HepG2 (cell line): ENCODE data around the gene RPS6KB1. TPM values are rescaled to one million over a fixed set of nuclear protein-coding genes. Genes with fewer than 3 reads are reported as not detected.

Source experiments
- ARNT ChIP-seq: fragments of 450-650 bp; IDR thresholded peaks from 2 replicates; pipeline ENCODE4 v1.6.1; 2017
- DPF2 ChIP-seq: sonication (generic); formaldehyde crosslinking; IDR thresholded peaks from 2 replicates; pipeline ENCODE4 v1.4.0; 2020; ENCODE audit warnings: mild to moderate bottlenecking, low read depth, missing genetic modification reagents, borderline replicate concordance
- EEA1 ChIP-seq: sonication (generic); formaldehyde crosslinking; IDR thresholded peaks from 2 replicates; pipeline ENCODE4 v1.5.1; 2020; ENCODE audit warnings: mild to moderate bottlenecking, missing genetic modification reagents, borderline replicate concordance
- EED ChIP-seq: sonication (generic); formaldehyde crosslinking; IDR thresholded peaks from 2 replicates; pipeline ENCODE4 v1.5.0; 2020; ENCODE audit warnings: mild to moderate bottlenecking, missing genetic modification reagents
- FOXK1 ChIP-seq: sonication (generic); formaldehyde crosslinking; IDR thresholded peaks from 2 replicates; pipeline ENCODE4 v1.4.0; 2020; ENCODE audit warnings: low read depth, missing genetic modification reagents, borderline replicate concordance
- KLF11 ChIP-seq: IDR thresholded peaks from 2 replicates; pipeline ENCODE4 v1.6.1; 2016; ENCODE audit warnings: missing compliant biosample characterization
- MBNL3 ChIP-seq: fragments of 250-450 bp; sonication (Bioruptor Pico); conservative IDR thresholded peaks from 2 replicates; pipeline ENCODE4 v1.8.0; 2022; ENCODE audit warnings: mild to moderate bottlenecking, inconsistent platforms
- NFYB ChIP-seq: sonication (generic); formaldehyde crosslinking; IDR thresholded peaks from 2 replicates; pipeline ENCODE4 v1.4.0; 2020; ENCODE audit warnings: missing genetic modification reagents
- NR2F6 ChIP-seq, 2 experiments: IDR thresholded peaks; 2 replicates each; pipeline ENCODE4 v1.6.1; 2016; ENCODE audit warnings: antibody characterized with exemption in 1 of 2, mild to moderate bottlenecking in 1 of 2
- SP1 ChIP-seq, 2 experiments: fragments of 450-650 bp in 1 of 2; sonication (generic) in 1 of 2; formaldehyde crosslinking in 1 of 2; IDR thresholded peaks; 2 replicates each; pipeline versions ENCODE4 v1.4.0 to v1.6.1; 2016 to 2020; ENCODE audit warnings: missing genetic modification reagents in 1 of 2
- STAG1 ChIP-seq: sonication (generic); formaldehyde crosslinking; IDR thresholded peaks from 2 replicates; pipeline ENCODE4 v1.4.0; 2020; ENCODE audit warnings: missing genetic modification reagents
- TMF1 ChIP-seq: sonication (generic); formaldehyde crosslinking; IDR thresholded peaks from 2 replicates; pipeline ENCODE4 v1.8.1; 2022; ENCODE audit warnings: low read depth, missing genetic modification reagents
- ZMYM4 ChIP-seq: sonication (generic); formaldehyde crosslinking; IDR thresholded peaks from 2 replicates; pipeline ENCODE4 v1.8.1; 2023; ENCODE audit warnings: mild to moderate bottlenecking, missing genetic modification reagents
- ZNF251 ChIP-seq: sonication (generic); formaldehyde crosslinking; IDR thresholded peaks from 2 replicates; pipeline ENCODE4 v1.9.0; 2021; ENCODE audit warnings: mild to moderate bottlenecking, missing genetic modification reagents
- ZNF33B ChIP-seq: sonication (generic); formaldehyde crosslinking; IDR thresholded peaks from 2 replicates; pipeline ENCODE4 v1.5.1; 2020; ENCODE audit warnings: mild to moderate bottlenecking, missing genetic modification reagents
- ZNF567 ChIP-seq: sonication (generic); formaldehyde crosslinking; IDR thresholded peaks from 2 replicates; pipeline ENCODE4 v1.8.1; 2023; ENCODE audit warnings: mild to moderate bottlenecking, missing genetic modification reagents, borderline replicate concordance
- polyA plus RNA-seq, 8 experiments: library from polyadenylated mRNA; depleted of rRNA in 3 of 8; stranded (reverse) in 7 of 8; unstranded in 1 of 8; fragments of >200 nt; fragmentation: Illumina TruSeq in 4 of 8; extraction: Trizol in 4 of 8; gene quantifications; 2 replicates each; pipeline versions ENCODE4 v1.2.1 to v1.2.3, GENCODE V29; 2011 to 2016; ENCODE audit warnings: low read depth in 4 of 8, missing spikeins in 1 of 8, mixed read lengths in 1 of 8; ENCODE audit not compliant: insufficient read depth in 1 of 8
- total RNA-seq, 5 experiments: library from RNA; depleted of rRNA; stranded (reverse); fragments of >200 nt; fragmentation: Illumina TruSeq; extraction: Trizol; gene quantifications; 2 replicates each; pipeline ENCODE4 v1.2.3, GENCODE V29; 2016; ENCODE audit warnings: low read depth in 1 of 5
- TF ChIP-seq, protein P1 (sequence below): sonication (generic); formaldehyde crosslinking; IDR thresholded peaks from 2 replicates; pipeline ENCODE4 v1.4.0; 2020; ENCODE audit warnings: missing genetic modification reagents
- TF ChIP-seq, protein P2 (sequence below): sonication (generic); formaldehyde crosslinking; IDR thresholded peaks from 2 replicates; pipeline ENCODE4 v1.4.0; 2020; ENCODE audit warnings: low read depth, mild to moderate bottlenecking, missing genetic modification reagents
- TF ChIP-seq, protein P3 (sequence below): sonication (generic); formaldehyde crosslinking; IDR thresholded peaks from 2 replicates; pipeline ENCODE4 v1.8.0; 2023; ENCODE audit warnings: mild to moderate bottlenecking, missing genetic modification reagents
- TF ChIP-seq, protein P4 (sequence below): IDR thresholded peaks from 2 replicates; pipeline ENCODE4 v1.6.1; 2016
- TF ChIP-seq, protein P5 (sequence below): sonication (generic); formaldehyde crosslinking; IDR thresholded peaks from 2 replicates; pipeline ENCODE4 v1.4.0; 2020; ENCODE audit warnings: mild to moderate bottlenecking, missing genetic modification reagents

The RPS6KB1 gene
- total and polyA plus RNA-seq, 2 of the 13 experiments (the other 11 are each of a cell fraction or from before 2014, with no cell fraction given), result 16.5 to 42.2 TPM

DNA sequence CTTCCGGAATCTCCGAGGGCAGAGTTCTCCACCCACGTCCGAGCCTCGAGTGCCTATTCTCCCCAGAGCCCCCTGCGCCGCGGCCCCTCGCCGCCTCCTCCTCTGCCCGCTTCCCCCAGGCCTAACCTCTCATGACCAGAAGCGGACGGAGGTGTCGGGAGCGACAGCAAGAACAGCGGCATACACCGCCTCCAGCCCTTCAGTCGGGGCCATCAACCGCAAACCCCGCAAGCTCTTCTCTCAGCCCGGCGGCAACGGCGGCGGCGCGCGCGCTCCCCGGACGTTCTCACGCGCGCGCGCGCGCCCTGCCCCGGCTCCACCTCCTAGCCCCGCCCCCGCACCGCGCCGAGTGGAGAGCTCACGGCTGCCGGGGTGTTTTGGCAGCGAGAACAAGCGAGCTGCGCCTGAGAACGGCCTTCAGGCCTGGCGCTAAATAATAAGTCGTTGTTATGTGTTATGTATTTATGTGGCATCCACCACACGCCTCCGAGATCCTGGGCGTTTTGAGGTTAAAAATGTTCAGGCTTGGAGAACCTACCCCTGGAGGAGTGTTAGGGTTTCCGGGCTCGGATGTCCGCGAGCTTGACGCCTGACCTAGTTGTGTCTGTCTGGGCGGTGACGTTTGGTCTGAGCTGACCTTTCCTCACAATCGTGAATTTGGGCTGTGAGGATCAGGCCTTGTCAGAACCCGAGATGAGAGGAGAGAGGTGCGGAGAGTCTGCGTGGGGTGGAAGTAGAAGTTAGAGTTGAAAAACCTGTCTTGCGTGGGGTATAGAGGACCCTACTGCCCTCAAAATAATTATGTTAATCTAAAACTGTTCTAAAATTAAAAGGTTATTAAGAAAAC lies 71.8 kb downstream of the RPS6KB1 start, which contains the start of gene RNFT1 (continued):
- TF ChIP-seq, protein P1, sequence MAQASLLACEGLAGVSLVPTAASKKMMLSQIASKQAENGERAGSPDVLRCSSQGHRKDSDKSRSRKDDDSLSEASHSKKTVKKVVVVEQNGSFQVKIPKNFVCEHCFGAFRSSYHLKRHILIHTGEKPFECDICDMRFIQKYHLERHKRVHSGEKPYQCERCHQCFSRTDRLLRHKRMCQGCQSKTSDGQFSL, result no peak
- TF ChIP-seq, protein P2, sequence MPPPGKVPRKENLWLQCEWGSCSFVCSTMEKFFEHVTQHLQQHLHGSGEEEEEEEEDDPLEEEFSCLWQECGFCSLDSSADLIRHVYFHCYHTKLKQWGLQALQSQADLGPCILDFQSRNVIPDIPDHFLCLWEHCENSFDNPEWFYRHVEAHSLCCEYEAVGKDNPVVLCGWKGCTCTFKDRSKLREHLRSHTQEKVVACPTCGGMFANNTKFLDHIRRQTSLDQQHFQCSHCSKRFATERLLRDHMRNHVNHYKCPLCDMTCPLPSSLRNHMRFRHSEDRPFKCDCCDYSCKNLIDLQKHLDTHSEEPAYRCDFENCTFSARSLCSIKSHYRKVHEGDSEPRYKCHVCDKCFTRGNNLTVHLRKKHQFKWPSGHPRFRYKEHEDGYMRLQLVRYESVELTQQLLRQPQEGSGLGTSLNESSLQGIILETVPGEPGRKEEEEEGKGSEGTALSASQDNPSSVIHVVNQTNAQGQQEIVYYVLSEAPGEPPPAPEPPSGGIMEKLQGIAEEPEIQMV (CRISPR knock-in tag), result no peak
- peak; percentile 39; the same call in 1 of the 2 replicates for TF ChIP-seq ZNF567 (CRISPR knock-in tag)
- no peak for TF ChIP-seq MBNL3
- TF ChIP-seq EEA1 (CRISPR knock-in tag), result no peak
- 0 out of 2 replicates have a peak, but pooled peaks have one; percentile 48 for TF ChIP-seq TMF1 (CRISPR knock-in tag)
- no peak for TF ChIP-seq ARNT
- TF ChIP-seq, protein P3, sequence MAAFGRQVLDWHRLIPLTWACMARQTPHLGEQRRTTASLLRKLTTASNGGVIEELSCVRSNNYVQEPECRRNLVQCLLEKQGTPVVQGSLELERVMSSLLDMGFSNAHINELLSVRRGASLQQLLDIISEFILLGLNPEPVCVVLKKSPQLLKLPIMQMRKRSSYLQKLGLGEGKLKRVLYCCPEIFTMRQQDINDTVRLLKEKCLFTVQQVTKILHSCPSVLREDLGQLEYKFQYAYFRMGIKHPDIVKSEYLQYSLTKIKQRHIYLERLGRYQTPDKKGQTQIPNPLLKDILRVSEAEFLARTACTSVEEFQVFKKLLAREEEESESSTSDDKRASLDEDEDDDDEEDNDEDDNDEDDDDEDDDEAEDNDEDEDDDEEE (CRISPR knock-in tag), result no peak
- no peak for TF ChIP-seq STAG1 (CRISPR knock-in tag)
- peak; percentile 87 for TF ChIP-seq EED
- no peak for TF ChIP-seq DPF2 (CRISPR knock-in tag)
- peak; percentile 51; the same call in 1 of the 2 replicates for TF ChIP-seq NR2F6 (IDR thresholded peaks at IDR 0.05)
- no peak; the same call in 1 of the 2 replicates for TF ChIP-seq NR2F6 (CRISPR knock-in tag; IDR thresholded peaks at IDR 0.05)
- TF ChIP-seq, protein P4, sequence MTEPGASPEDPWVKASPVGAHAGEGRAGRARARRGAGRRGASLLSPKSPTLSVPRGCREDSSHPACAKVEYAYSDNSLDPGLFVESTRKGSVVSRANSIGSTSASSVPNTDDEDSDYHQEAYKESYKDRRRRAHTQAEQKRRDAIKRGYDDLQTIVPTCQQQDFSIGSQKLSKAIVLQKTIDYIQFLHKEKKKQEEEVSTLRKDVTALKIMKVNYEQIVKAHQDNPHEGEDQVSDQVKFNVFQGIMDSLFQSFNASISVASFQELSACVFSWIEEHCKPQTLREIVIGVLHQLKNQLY (CRISPR knock-in tag), result no peak
- TF ChIP-seq ZMYM4, result peak; percentile 48; the same call in 1 of the 2 replicates
- TF ChIP-seq ZNF33B (CRISPR knock-in tag), result no peak
- no peak for TF ChIP-seq ZNF251 (CRISPR knock-in tag)
- TF ChIP-seq SP1 (IDR thresholded peaks at IDR 0.05), result no peak
- peak; percentile 65; the same call in 1 of the 2 replicates for TF ChIP-seq SP1 (CRISPR knock-in tag; IDR thresholded peaks at IDR 0.05)
- TF ChIP-seq, protein P5, sequence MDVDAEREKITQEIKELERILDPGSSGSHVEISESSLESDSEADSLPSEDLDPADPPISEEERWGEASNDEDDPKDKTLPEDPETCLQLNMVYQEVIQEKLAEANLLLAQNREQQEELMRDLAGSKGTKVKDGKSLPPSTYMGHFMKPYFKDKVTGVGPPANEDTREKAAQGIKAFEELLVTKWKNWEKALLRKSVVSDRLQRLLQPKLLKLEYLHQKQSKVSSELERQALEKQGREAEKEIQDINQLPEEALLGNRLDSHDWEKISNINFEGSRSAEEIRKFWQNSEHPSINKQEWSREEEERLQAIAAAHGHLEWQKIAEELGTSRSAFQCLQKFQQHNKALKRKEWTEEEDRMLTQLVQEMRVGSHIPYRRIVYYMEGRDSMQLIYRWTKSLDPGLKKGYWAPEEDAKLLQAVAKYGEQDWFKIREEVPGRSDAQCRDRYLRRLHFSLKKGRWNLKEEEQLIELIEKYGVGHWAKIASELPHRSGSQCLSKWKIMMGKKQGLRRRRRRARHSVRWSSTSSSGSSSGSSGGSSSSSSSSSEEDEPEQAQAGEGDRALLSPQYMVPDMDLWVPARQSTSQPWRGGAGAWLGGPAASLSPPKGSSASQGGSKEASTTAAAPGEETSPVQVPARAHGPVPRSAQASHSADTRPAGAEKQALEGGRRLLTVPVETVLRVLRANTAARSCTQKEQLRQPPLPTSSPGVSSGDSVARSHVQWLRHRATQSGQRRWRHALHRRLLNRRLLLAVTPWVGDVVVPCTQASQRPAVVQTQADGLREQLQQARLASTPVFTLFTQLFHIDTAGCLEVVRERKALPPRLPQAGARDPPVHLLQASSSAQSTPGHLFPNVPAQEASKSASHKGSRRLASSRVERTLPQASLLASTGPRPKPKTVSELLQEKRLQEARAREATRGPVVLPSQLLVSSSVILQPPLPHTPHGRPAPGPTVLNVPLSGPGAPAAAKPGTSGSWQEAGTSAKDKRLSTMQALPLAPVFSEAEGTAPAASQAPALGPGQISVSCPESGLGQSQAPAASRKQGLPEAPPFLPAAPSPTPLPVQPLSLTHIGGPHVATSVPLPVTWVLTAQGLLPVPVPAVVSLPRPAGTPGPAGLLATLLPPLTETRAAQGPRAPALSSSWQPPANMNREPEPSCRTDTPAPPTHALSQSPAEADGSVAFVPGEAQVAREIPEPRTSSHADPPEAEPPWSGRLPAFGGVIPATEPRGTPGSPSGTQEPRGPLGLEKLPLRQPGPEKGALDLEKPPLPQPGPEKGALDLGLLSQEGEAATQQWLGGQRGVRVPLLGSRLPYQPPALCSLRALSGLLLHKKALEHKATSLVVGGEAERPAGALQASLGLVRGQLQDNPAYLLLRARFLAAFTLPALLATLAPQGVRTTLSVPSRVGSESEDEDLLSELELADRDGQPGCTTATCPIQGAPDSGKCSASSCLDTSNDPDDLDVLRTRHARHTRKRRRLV (CRISPR knock-in tag), result 0 out of 2 replicates have a peak, but pooled peaks have one; percentile 75
- TF ChIP-seq NFYB (CRISPR knock-in tag), result no peak; the same call in 1 of the 2 replicates
- no peak for TF ChIP-seq FOXK1 (CRISPR knock-in tag)
- peak; percentile 27; the same call in 1 of the 2 replicates for TF ChIP-seq KLF11 (CRISPR knock-in tag)
